ENCODE measurements around the gene TULP1. TPM values are rescaled to one million over a fixed set of nuclear protein-coding genes. Genes with fewer than 3 reads are reported as not detected.

Gene TULP1
- total RNA-seq, 1 donor from 2014 or later, result not detected

DNA sequence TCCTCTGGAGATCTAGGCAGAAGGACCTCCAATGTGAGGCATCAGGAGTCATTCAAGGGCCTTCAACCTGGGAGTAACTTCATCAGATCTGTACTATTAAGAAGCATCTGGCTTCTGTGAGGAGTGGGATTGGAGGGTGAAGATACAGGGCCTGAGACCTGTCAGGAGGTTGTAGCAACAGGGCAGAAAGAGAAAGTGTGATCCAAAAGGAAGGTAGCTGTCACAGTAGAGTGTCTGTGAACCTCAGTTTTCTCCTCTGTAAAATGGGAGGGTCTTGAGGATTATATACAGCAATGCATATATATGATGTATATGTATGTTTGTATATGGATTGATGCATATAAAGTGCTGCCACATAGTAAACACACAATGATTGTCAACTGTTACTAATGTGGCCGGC lies 47.0 kb downstream of the TULP1 start:
- no peak for DNase-seq (ENCODE audit: low read depth)

DNA sequence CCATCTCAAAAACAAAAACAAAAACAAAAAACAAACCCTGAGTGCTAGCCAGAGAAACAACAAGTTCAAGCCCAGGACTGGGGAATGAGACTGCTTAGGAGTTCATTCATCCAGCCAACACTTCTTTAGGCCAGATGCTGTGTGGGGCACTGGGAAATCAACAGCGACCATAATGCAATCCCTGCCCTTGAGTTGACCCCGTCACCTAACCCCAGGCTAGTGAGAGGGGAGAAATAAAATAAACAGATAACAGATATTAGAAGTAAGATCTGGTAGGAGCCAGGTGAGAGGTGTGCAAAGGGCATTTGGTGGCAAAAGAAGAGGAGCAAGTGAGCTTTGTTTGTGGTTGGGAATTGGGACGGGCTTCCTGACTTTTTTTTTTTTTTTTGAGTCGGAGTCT lies 49.4 kb downstream of the TULP1 start:
- DNase-seq (ENCODE audit: low read depth), result no peak

DNA sequence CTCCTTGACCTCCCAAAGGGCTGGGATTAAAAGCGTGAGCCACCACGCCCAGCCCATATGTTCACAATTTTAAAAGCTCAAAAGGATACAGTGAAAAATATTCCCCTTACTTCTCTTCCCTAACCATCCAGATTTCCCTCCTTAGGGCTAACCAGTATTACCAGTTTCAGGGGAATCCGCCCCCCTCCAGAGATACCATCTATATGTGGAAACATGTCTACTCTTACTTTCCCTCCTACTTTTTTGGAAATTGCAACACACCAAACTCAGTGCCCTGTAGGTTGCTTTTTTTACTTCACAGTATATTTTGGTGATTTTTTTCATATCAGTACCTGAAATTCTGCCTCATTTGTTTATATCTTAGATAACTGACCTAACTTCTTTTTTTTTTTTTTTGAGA lies 51.4 kb downstream of the TULP1 start:
- DNase-seq (ENCODE audit: low read depth), result no peak

DNA sequence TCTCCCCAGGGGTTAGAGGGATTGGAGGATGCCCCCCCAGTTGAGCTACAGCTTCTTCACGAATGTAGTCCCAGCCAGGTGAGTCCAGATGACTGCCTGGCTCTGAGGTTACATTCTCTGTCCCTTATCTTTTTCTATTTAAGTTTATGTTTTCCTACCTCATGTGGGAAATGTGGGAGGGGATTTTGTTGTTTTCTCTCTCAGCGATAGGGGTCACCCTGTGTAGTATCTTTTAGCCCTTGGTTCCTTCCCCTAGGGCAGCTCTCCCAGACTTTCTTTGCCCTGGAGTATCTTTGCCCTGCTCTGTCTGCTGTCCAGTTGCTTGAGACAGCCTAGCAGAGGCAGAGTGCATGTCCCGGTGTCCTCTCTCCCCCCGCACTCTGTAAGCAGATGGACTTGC lies 54.8 kb downstream of the TULP1 start:
- DNase-seq (ENCODE audit: low read depth), result no peak

DNA sequence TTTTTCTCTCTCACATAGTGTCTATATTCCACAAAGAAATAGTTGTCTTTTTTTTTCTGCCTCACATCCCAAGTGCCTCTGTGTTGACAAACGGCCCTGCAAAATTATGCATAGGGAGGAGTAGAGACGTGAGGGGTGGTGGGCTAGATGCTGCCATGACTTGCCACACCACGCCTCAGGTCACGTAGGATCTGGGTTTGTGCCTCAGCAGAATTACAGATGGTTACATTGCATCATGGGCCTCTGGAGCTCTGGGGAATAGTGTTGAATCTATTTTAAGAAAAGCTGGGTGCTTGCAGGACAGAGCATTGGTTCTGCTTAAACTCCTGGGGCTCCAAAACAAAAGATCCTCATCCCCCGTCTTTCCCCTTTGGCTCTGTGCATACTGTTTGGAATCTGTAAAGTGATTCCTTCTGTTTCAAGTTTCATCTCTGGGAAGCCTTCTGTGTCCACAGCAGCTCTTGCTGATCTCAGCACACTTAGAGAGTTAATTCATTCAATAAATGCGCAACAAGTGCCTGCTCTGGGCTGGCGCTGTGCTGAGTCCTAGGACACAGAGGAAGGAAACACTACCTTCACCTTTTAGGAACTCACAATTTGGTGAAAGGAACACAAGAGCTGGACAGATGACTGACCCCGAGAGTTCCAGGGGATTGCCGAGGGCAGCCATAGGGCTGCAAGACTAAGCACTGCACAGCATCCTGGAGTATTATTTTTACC lies 58.1 kb downstream of the TULP1 start:
- DNase-seq (ENCODE audit: low read depth), result no peak

DNA sequence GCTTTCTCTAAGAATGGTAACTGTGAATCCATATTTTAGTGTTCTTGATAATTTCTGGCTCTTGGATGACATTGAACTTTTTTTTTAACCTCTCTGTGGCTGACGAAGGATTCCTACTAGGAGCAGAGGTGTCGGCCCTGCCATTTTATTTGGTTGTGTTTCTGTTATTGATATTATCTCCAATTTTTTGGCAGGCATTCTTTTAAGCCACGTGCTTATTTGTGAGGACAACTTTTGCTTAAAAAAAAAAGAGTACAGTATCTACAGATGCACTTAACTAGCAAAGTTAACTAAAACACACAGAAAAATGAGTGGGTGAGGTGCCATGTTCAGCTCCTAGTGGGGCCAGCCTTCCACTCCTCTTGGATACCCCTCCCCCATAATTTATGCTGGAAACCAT lies 59.5 kb downstream of the TULP1 start:
- no peak for DNase-seq (ENCODE audit: low read depth)

DNA sequence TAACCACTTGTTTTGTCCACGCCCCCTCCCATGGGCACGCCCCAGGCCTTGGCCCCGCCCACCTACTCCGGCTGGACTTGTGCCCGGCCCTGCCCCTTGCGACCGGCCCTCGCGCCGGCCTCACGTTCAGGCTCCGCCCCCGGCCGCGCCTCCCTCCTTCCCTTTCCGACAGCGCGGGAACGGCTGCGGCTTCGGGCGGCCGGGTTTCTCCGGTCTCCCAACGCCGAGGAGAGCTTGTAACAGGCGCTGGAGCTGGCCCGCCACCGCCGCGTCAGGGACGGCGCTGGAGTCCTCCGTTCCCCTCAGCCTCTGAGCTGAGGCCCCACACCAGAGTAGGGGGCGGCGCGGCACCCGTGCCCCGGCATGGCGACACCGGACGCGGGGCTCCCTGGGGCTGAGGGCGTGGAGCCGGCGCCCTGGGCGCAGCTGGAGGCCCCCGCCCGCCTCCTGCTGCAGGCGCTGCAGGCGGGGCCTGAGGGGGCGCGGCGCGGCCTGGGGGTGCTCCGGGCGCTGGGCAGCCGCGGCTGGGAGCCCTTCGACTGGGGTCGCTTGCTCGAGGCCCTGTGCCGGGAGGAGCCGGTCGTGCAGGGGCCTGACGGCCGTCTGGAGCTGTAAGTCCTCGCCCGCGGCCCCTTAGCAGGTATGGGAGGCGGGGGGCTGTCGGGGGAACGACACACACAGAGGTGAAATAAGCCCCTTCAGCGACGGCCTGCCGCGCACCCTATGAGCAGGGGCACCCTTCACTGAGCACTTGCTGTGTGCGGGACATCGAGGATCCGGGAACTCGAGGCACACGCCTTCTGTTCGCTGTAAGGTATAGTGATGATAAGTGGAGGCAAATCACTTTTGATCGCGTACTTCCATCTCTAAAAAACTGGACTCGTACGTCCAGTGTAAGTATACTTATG lies 60.3 kb downstream of the TULP1 start, which contains the start of gene FANCE:
FANCE (plus strand) TSS at position 156 of the 908 bp plus-strand sequence; CDS start at position 364, 208 bp downstream.
- peak; percentile 70 for DNase-seq (ENCODE audit: low read depth)

DNA sequence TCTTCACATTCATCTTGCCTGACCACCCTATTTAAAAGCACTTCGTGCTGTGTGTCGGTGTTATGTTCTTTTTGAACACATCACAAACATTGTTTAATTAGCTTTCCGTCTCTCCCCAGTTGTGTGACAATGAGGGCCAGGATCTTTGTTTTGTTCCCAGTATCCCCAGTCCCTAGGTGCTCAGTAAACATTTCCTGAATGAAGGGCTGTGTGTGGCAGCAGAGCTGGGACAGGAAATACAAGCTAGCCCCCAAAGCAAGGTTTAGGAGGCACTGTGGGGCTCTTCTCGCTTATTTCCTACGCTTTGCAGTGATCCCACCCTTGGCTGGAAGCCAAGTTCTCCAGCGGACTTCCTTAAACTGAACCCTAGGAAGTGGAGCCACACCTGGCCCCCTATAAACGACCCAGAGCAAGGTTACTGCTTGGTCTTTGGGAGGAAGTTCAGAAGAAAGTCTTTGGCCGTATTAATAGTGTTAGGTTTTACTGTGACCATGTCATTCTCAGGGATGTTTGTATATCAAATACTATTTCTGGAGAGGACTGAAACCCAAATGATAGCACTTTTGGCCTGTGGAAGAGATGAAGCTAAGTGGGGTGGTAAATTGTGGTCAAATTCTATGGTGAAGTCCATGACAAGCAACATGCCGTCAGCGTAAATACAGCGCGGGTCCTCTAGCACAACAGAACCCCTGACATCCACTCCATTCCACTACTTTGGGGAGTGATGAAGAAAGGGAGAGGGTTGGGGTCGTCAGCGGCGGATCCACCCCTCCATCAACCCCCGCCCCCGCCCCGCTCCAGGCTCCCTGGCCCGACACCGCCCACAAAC lies 61.1 kb downstream of the TULP1 start:
- DNase-seq (ENCODE audit: low read depth), result no peak

DNA sequence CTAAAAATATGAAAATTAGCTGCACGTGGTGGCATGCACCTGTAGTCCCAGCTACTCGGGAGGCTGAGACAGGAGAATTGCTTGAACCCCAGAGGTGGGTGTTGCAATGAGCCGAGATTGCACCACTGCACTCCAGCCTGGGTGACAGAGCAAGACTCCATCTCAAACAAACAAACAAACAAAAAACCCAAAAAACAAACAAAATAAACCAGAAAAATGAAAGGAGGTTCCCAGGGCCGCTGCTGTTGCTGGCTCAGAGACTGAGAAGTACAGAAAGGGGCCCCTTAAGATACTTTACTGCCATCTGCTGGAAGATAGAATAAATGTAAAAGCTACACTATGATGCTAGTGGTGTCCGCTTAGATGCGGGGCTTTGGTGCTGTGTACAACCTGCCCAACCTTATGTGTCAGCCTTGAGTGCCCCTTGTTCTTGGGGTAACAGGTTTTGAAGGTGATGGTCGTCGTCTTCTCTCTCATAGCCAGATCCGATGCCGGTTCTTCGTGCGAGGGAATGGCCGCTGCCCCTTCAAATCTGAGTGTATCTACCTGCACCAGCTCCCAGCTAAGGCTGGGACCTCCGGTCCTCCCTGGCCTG lies 63.3 kb downstream of the TULP1 start:
- DNase-seq (ENCODE audit: low read depth), result peak; percentile 72

DNA sequence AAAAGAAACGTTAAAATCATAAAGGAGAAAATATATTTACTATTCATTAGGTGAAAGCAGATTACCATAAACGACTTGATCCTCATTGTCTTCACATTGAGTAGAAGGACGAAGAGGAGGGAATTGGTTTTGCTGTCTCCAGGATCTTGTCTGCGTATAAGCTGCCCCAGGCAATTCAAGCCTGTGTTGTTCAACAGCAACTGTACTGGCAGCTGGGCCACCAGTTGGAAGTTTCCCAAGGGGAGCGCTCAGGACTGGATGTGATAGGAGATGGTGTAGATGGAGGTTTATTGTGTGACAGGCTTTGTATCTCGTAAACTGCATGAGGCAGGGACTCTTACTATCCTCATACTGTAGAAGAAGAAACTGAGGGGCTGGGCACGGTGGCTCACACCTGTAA lies 64.5 kb downstream of the TULP1 start:
- no peak for DNase-seq (ENCODE audit: low read depth)

Other genes starting within 250 kb of the TULP1 start
- 0.99 and 2.6 TPM in 2 replicates for gene DEF6, start 215.1 kb downstream of the TULP1 start, total RNA-seq
- 6.8 and 14.3 TPM in 2 replicates for gene PPARD, start 170.3 kb downstream of the TULP1 start, total RNA-seq
- 2.0 and 6.4 TPM in 2 replicates for gene FANCE, start 60.6 kb downstream of the TULP1 start, total RNA-seq
- gene RPL10A, start 44.5 kb downstream of the TULP1 start, total RNA-seq, result 1,305 and 1,523 TPM in 2 replicates
- 3.6 and 10.2 TPM in 2 replicates for gene TEAD3, start 15.8 kb downstream of the TULP1 start, total RNA-seq
- 20.0 and 146 TPM in 2 replicates for gene FKBP5, start 176.0 kb upstream of the TULP1 start, total RNA-seq
- 0.35 and 0.87 TPM in 2 replicates for gene ARMC12, start 224.1 kb upstream of the TULP1 start, total RNA-seq